GM19463 (cell line): ENCODE measurements around the gene BRD3OS.

ENCODE experiments used
- ATAC-seq: cut with Tn5 transposase; IDR thresholded peaks from one replicate; pipeline ENCODE4 v1.9.1; 2021; ENCODE audit warnings: mild to moderate bottlenecking, moderate library complexity; ENCODE audit not compliant: unreplicated experiment

Gene BRD3OS

GRCh38 chr9:134003237-134003636 is 22.0 kb upstream of the BRD3OS start:
- ATAC-seq: no peak

GRCh38 chr9:134004131-134004873 is 21.0 kb upstream of the BRD3OS start:
- no peak for ATAC-seq

- ATAC-seq: no peak
These were observed 20.4 kb upstream of the BRD3OS start for GRCh38 chr9:134004881-134005280.

- no peak for ATAC-seq
These were observed 19.9 kb upstream of the BRD3OS start for GRCh38 chr9:134005381-134005780.

- no peak for ATAC-seq
These were observed 18.1 kb upstream of the BRD3OS start for GRCh38 chr9:134007150-134007549.

- no peak for ATAC-seq
These were observed 17.7 kb upstream of the BRD3OS start for GRCh38 chr9:134007571-134007970.

GRCh38 chr9:134010310-134011173 is 14.7 kb upstream of the BRD3OS start:
- ATAC-seq: no peak

- ATAC-seq: no peak
These were observed 13.9 kb upstream of the BRD3OS start for GRCh38 chr9:134011401-134011800.

GRCh38 chr9:134014946-134015345 is 10.3 kb upstream of the BRD3OS start:
- ATAC-seq: no peak

GRCh38 chr9:134024214-134024792 is 978 bp upstream of the BRD3OS start:
- no peak for ATAC-seq

GRCh38 chr9:134025606-134026541 is 593 bp downstream of the BRD3OS start:
- ATAC-seq: peak; percentile 32

- no peak for ATAC-seq
These were observed 1.3 kb downstream of the BRD3OS start for GRCh38 chr9:134026581-134026980.

GRCh38 chr9:134026981-134027380 is 1.7 kb downstream of the BRD3OS start:
- ATAC-seq: no peak

- ATAC-seq: no peak
These were observed 2.3 kb downstream of the BRD3OS start for GRCh38 chr9:134027561-134027960.

- ATAC-seq: no peak
These were observed 2.8 kb downstream of the BRD3OS start for GRCh38 chr9:134028076-134028475.

GRCh38 chr9:134028575-134029247 is 3.4 kb downstream of the BRD3OS start:
- no peak for ATAC-seq

- no peak for ATAC-seq
These were observed 4.3 kb downstream of the BRD3OS start for GRCh38 chr9:134029248-134030226.

- no peak for ATAC-seq
These were observed 5.7 kb downstream of the BRD3OS start for GRCh38 chr9:134030821-134031470.
